ENCODE results near the gene DNAJC13. TPM values are rescaled to one million over a fixed set of nuclear protein-coding genes. Genes with fewer than 3 reads are reported as not detected.

DNAJC13 gene
- total and polyA plus RNA-seq, 2 donors from 2014 or later, result 11.5 to 43.1 TPM

- no peak overlapping the region for H3K27ac ChIP-seq (ENCODE audit: low read depth in 2 of 2, low read length in 2 of 2)
- no peak overlapping the region for H3K4me3 ChIP-seq (ENCODE audit: low read length in 3 of 3)
- no peak overlapping the region for H3K9ac ChIP-seq (ENCODE audit: low read length in 3 of 3)
- H3K36me3 ChIP-seq (ENCODE audit: control insufficient read depth in 2 of 3, insufficient read depth in 3 of 3, low read length in 3 of 3), result no peaks in the 10 kb centered on the region
- no peak for TF ChIP-seq CTCF (IDR thresholded peaks at IDR 0.05; ENCODE audit: borderline replicate concordance, extremely low read depth, insufficient read depth)
- H3K9me3 ChIP-seq (ENCODE audit: control insufficient read depth in 2 of 3, insufficient read depth in 1 of 3, low read length in 3 of 3), result no peaks in the 10 kb centered on the region
- FAIRE-seq (no peak), DNase-seq (no peak)
- no peaks in the 10 kb centered on the region for H3K27me3 ChIP-seq (ENCODE audit: control insufficient read depth, insufficient read depth, low read length)
- intact Hi-C loops (cut with DNase I), result no loop called here
- no peaks in the 10 kb centered on the region for H3K4me1 ChIP-seq (ENCODE audit: control insufficient read depth in 2 of 3, insufficient read depth in 2 of 3, low read depth in 1 of 3, low read length in 3 of 3)
Measured at GRCh38 chr3:132405609-132406299, 11.5 kb upstream of the DNAJC13 start.

- H3K4me1 ChIP-seq (ENCODE audit: control insufficient read depth in 2 of 3, insufficient read depth in 2 of 3, low read depth in 1 of 3, low read length in 3 of 3), result no peaks in the 10 kb centered on the region
- no peak overlapping the region for H3K27ac ChIP-seq (ENCODE audit: low read depth in 2 of 2, low read length in 2 of 2)
- no peaks in the 10 kb centered on the region for H3K9me3 ChIP-seq (ENCODE audit: control insufficient read depth in 2 of 3, insufficient read depth in 1 of 3, low read length in 3 of 3)
- no peak for TF ChIP-seq CTCF (IDR thresholded peaks at IDR 0.05; ENCODE audit: borderline replicate concordance, extremely low read depth, insufficient read depth)
- H3K4me3 ChIP-seq (ENCODE audit: low read length in 3 of 3), result no peak overlapping the region
- FAIRE-seq (no peak), DNase-seq (no peak)
- intact Hi-C loops (cut with DNase I), result no loop called here
- no peaks in the 10 kb centered on the region for H3K27me3 ChIP-seq (ENCODE audit: control insufficient read depth, insufficient read depth, low read length)
- H3K36me3 ChIP-seq (ENCODE audit: control insufficient read depth in 2 of 3, insufficient read depth in 3 of 3, low read length in 3 of 3), result no peaks in the 10 kb centered on the region
- no peak overlapping the region for H3K9ac ChIP-seq (ENCODE audit: low read length in 3 of 3)
Measured at GRCh38 chr3:132406587-132406986, 10.7 kb upstream of the DNAJC13 start.

GRCh38 chr3:132407025-132407424 lies 10.3 kb upstream of the DNAJC13 start:
- intact Hi-C loops (cut with DNase I), result no loop called here
- TF ChIP-seq CTCF (IDR thresholded peaks at IDR 0.05; ENCODE audit: borderline replicate concordance, extremely low read depth, insufficient read depth), result no peak
- Histone ChIP-seq H3K4me1 (ENCODE audit: control insufficient read depth in 2 of 3, insufficient read depth in 2 of 3, low read depth in 1 of 3, low read length in 3 of 3) (no peaks in the 10 kb centered on the region), H3K9me3 (ENCODE audit: control insufficient read depth in 2 of 3, insufficient read depth in 1 of 3, low read length in 3 of 3) (no peaks in the 10 kb centered on the region), H3K27me3 (ENCODE audit: control insufficient read depth, insufficient read depth, low read length) (no peaks in the 10 kb centered on the region), H3K36me3 (ENCODE audit: control insufficient read depth in 2 of 3, insufficient read depth in 3 of 3, low read length in 3 of 3) (no peaks in the 10 kb centered on the region), H3K9ac (ENCODE audit: low read length in 3 of 3) (no peak overlapping the region), H3K27ac (ENCODE audit: low read depth in 2 of 2, low read length in 2 of 2) (no peak overlapping the region), H3K4me3 (ENCODE audit: low read length in 3 of 3) (no peak overlapping the region)
- FAIRE-seq (no peak), DNase-seq (no peak)

- Histone ChIP-seq H3K4me3 (ENCODE audit: low read length in 3 of 3) (no peak overlapping the region), H3K9ac (ENCODE audit: low read length in 3 of 3) (no peak overlapping the region), H3K36me3 (ENCODE audit: control insufficient read depth in 2 of 3, insufficient read depth in 3 of 3, low read length in 3 of 3) (no peaks in the 10 kb centered on the region), H3K27me3 (ENCODE audit: control insufficient read depth, insufficient read depth, low read length) (no peaks in the 10 kb centered on the region), H3K4me1 (ENCODE audit: control insufficient read depth in 2 of 3, insufficient read depth in 2 of 3, low read depth in 1 of 3, low read length in 3 of 3) (no peaks in the 10 kb centered on the region), H3K27ac (ENCODE audit: low read depth in 2 of 2, low read length in 2 of 2) (no peak overlapping the region), H3K9me3 (ENCODE audit: control insufficient read depth in 2 of 3, insufficient read depth in 1 of 3, low read length in 3 of 3) (no peaks in the 10 kb centered on the region)
- DNase-seq (no peak), FAIRE-seq (no peak)
- intact Hi-C loops (cut with DNase I), result no loop called here
- no peak for TF ChIP-seq CTCF (IDR thresholded peaks at IDR 0.05; ENCODE audit: borderline replicate concordance, extremely low read depth, insufficient read depth)
Measured at GRCh38 chr3:132414841-132415240, 2.5 kb upstream of the DNAJC13 start.

All from kidney (tissue), 14 donors.